Common myeloid progenitor, CD34-positive (primary cell): ENCODE measurements around the gene PRKAR2A.

Source experiments
- CTCF ChIA-PET: fragments of 350-600 bp; sonication (Branson Sonifier 250); formaldehyde crosslinking; loops from one replicate; lab custom pipeline; 2021; ENCODE audit warnings: antibody characterized with exemption; lab: Charles Lee
- POLR2A ChIA-PET: fragments of 350-600 bp; sonication (Branson Sonifier 250); formaldehyde crosslinking; loops from one replicate; lab custom pipeline; 2021; ENCODE audit warnings: antibody characterized with exemption; lab: Charles Lee
- DNase-seq, 3 donors: peaks; one replicate each; pipeline versions ENCODE4 v3.0.0 to v3.0.0-alpha.2; 2013
- H3K27ac ChIP-seq, 2 experiments: 1 replicate in 1 of 2; 2 replicates in 1 of 2; pipeline ENCODE4 v1.7.0; 2013; ENCODE audit warnings: inconsistent platforms in 2 of 2, low read length in 2 of 2, mild to moderate bottlenecking in 2 of 2, low read depth in 1 of 2, moderate library complexity in 1 of 2; ENCODE audit not compliant: severe bottlenecking in 2 of 2, insufficient read depth in 1 of 2, poor library complexity in 1 of 2
- H3K27me3 ChIP-seq, 5 experiments: replicated peaks in 2 of 5; 1 replicate in 3 of 5; 2 replicates in 2 of 5; pipeline versions ENCODE4 v1.6.1 to v1.7.0; 2013; ENCODE audit warnings: low read length in 4 of 5, mild to moderate bottlenecking in 2 of 5, moderate library complexity in 2 of 5, inconsistent platforms in 1 of 5; ENCODE audit not compliant: insufficient read depth in 5 of 5, control insufficient read depth in 4 of 5
- H3K36me3 ChIP-seq, 4 experiments: 1 replicate in 2 of 4; 2 replicates in 2 of 4; pipeline versions ENCODE4 v1.6.1 to v1.7.0; 2013; ENCODE audit warnings: low read length in 3 of 4, control low read depth in 1 of 4, mild to moderate bottlenecking in 1 of 4; ENCODE audit not compliant: control insufficient read depth in 4 of 4, insufficient read depth in 4 of 4
- H3K4me1 ChIP-seq, 4 experiments: 1 replicate in 3 of 4; 2 replicates in 1 of 4; pipeline versions ENCODE4 v1.6.1 to v1.7.1; 2013; ENCODE audit warnings: low read length in 3 of 4, mild to moderate bottlenecking in 3 of 4, control low read depth in 1 of 4, inconsistent platforms in 1 of 4, moderate library complexity in 1 of 4; ENCODE audit not compliant: control insufficient read depth in 4 of 4, insufficient read depth in 4 of 4; ENCODE audit errors: control extremely low read depth in 1 of 4
- H3K4me3 ChIP-seq, 7 experiments: 1 replicate in 4 of 7; 2 replicates in 3 of 7; pipeline versions ENCODE4 v1.5.1 to v1.7.0; 2013; ENCODE audit warnings: mild to moderate bottlenecking in 7 of 7, low read length in 6 of 7, moderate library complexity in 6 of 7, inconsistent platforms in 2 of 7, low read depth in 2 of 7, control low read depth in 1 of 7; ENCODE audit not compliant: insufficient read depth in 4 of 7, control insufficient read depth in 1 of 7; ENCODE audit errors: extremely low read depth in 1 of 7
- H3K9me3 ChIP-seq, 5 experiments: 1 replicate in 4 of 5; 2 replicates in 1 of 5; pipeline versions ENCODE4 v1.6.1 to v1.7.1; 2013; ENCODE audit warnings: low read length in 4 of 5, mild to moderate bottlenecking in 2 of 5, inconsistent platforms in 1 of 5, low read depth in 1 of 5, moderate library complexity in 1 of 5; ENCODE audit not compliant: control insufficient read depth in 4 of 5, insufficient read depth in 2 of 5; ENCODE audit errors: control extremely low read depth in 1 of 5
- WGBS: methylation state at CpG from one replicate; pipeline ENCODE4 v1.1.5; 2013; ENCODE audit not compliant: insufficient coverage; 5-methylcytosine and 5-hydroxymethylcytosine counted together

Gene PRKAR2A

GRCh38 chr3:48857641-48858040, 10.0 kb upstream of the PRKAR2A start:
- Histone ChIP-seq H3K4me1 (peaks cover 0 to 21% (median 8%) of the 10 kb centered on the region in 4 experiments), H3K27ac (no peak overlapping the region), H3K4me3 (no peak overlapping the region), H3K36me3 (peaks cover 7 to 39% (median 27%) of the 10 kb centered on the region in 4 experiments), H3K9me3 (no peaks in the 10 kb centered on the region), H3K27me3 (no peaks in the 10 kb centered on the region)
- ChIA-PET CTCF (interaction anchor here (2.0 to 2.2 kb wide), 2 partner anchors 56 to 94 kb away, joined by 5 to 6 read pairs; no protein-coding TSS in a partner anchor), POLR2A (interaction anchor here (0.6 to 0.7 kb wide), 2 partner anchors 41 to 211 kb away, joined by 3 to 4 read pairs; partner anchors contain the start of gene SLC25A20)
- 71% methylated on average over 1 of the region's 2 CpGs for WGBS
- DNase-seq, result no peak

GRCh38 chr3:48856469-48856868, 8.8 kb upstream of the PRKAR2A start:
- H3K36me3 ChIP-seq, result peaks cover 3 to 33% (median 19%) of the 10 kb centered on the region in 4 experiments
- no peak for DNase-seq
- CTCF ChIA-PET, result interaction anchor here (0.7 to 2.2 kb wide), 12 partner anchors 9 to 619 kb away, joined by 3 to 8 read pairs (median 4); partner anchors contain the start of gene PRKAR2A
- no peaks in the 10 kb centered on the region for H3K27me3 ChIP-seq
- H3K4me3 ChIP-seq, result no peak overlapping the region
- peaks cover 0 to 21% (median 8%) of the 10 kb centered on the region in 4 experiments for H3K4me1 ChIP-seq
- H3K27ac ChIP-seq, result peak overlapping the region in 1 of 2 experiments; percentile 4
- no CpG with 5 or more reads among the region's 4 CpGs for WGBS
- POLR2A ChIA-PET, result no interaction called here
- no peaks in the 10 kb centered on the region for H3K9me3 ChIP-seq

GRCh38 chr3:48855681-48856447, 8.2 kb upstream of the PRKAR2A start:
- Histone ChIP-seq H3K4me1 (peaks cover 0 to 21% (median 8%) of the 10 kb centered on the region in 4 experiments), H3K27ac (no peak overlapping the region), H3K27me3 (no peaks in the 10 kb centered on the region), H3K9me3 (no peaks in the 10 kb centered on the region), H3K36me3 (peaks cover 3 to 30% (median 16%) of the 10 kb centered on the region in 4 experiments), H3K4me3 (no peak overlapping the region)
- DNase-seq, result peak in 2 of 3 donors; percentile 45 to 56
- ChIA-PET POLR2A (no interaction called here), CTCF (interaction anchor here (0.6 to 2.1 kb wide), 11 partner anchors 9 to 620 kb away, joined by 3 to 8 read pairs (median 4); partner anchors contain the start of gene PRKAR2A)
- 94% methylated on average over 5 of the region's 9 CpGs for WGBS

GRCh38 chr3:48852151-48852550, 4.5 kb upstream of the PRKAR2A start:
- POLR2A ChIA-PET, result no interaction called here
- H3K27me3 ChIP-seq, result no peaks in the 10 kb centered on the region
- H3K4me1 ChIP-seq, result peaks cover 5 to 27% (median 17%) of the 10 kb centered on the region in 4 experiments
- H3K36me3 ChIP-seq, result peaks cover 0 to 9% (median under 1%) of the 10 kb centered on the region in 4 experiments
- H3K9me3 ChIP-seq, result no peaks in the 10 kb centered on the region
- H3K4me3 ChIP-seq, result no peak overlapping the region
- CTCF ChIA-PET, result interaction anchor here (0.8 to 1.3 kb wide), 2 partner anchors 8 to 18 kb away, joined by 3 to 5 read pairs; no protein-coding TSS in a partner anchor
- peak in 2 of 3 donors; percentile 16 for DNase-seq
- WGBS, result 78% methylated on average over 5 of the region's 5 CpGs
- H3K27ac ChIP-seq, result no peak overlapping the region

GRCh38 chr3:48851407-48851806, 3.7 kb upstream of the PRKAR2A start:
- Histone ChIP-seq H3K9me3 (no peaks in the 10 kb centered on the region), H3K27me3 (no peaks in the 10 kb centered on the region), H3K36me3 (peaks cover 0 to 3% (median 0%) of the 10 kb centered on the region in 4 experiments), H3K27ac (no peak overlapping the region), H3K4me3 (no peak overlapping the region), H3K4me1 (peaks cover 9 to 30% (median 22%) of the 10 kb centered on the region in 4 experiments)
- CTCF ChIA-PET, result interaction anchor here (1.3 kb wide), 1 partner anchor 17 kb away, joined by 3 read pairs; no protein-coding TSS in a partner anchor
- 83% methylated on average over 1 of the region's 3 CpGs for WGBS
- POLR2A ChIA-PET, result no interaction called here
- no peak for DNase-seq

- CTCF ChIA-PET, result interaction anchor here (1.4 kb wide), 1 partner anchor 36 kb away, joined by 5 read pairs; no protein-coding TSS in a partner anchor
- peaks cover 9 to 29% (median 21%) of the 10 kb centered on the region in 4 experiments for H3K4me1 ChIP-seq
- no peaks in the 10 kb centered on the region for H3K9me3 ChIP-seq
Measured at GRCh38 chr3:48848816-48849515, 1.3 kb upstream of the PRKAR2A start.

More at GRCh38 chr3:48848816-48849515, 1.3 kb upstream of the PRKAR2A start:
- WGBS, result 98% methylated on average over 5 of the region's 8 CpGs
- Histone ChIP-seq H3K36me3 (peaks cover 0 to 2% (median 0%) of the 10 kb centered on the region in 4 experiments), H3K4me3 (no peak overlapping the region), H3K27ac (no peak overlapping the region), H3K27me3 (no peaks in the 10 kb centered on the region)
- POLR2A ChIA-PET, result no interaction called here
- no peak for DNase-seq
